ENCODE data around the gene GIGYF1. TPM values are rescaled to one million over a fixed set of nuclear protein-coding genes. Genes with fewer than 3 reads are reported as not detected.
A peak's percentile ranks its signal among the peaks of the same experiment; 100 is the strongest.
"Not testable (repeated sequence)": the region's sequence is repeated elsewhere in the genome, so short reads cannot be mapped to it uniquely, and the experiment has no call there.

GIGYF1 gene
- polyA plus RNA-seq, 1 experiment: 4.4 TPM

GRCh38 chr7:100673302-100673941 is 20.6 kb downstream of the GIGYF1 start, which contains the start of gene GNB2:
Gene GNB2, plus strand, starts transcription at chr7:100673740. Its CDS starts 2,526 bp downstream, at chr7:100676266.
- TF ChIP-seq CTCF (IDR thresholded peaks at IDR 0.05; ENCODE audit: low read depth, low read length): no peak
- Histone ChIP-seq H3K4me3 (ENCODE audit: low read depth, low read length) (peak within 1 kb of the TSS; percentile 90), H3K27me3 (ENCODE audit: control insufficient read depth, insufficient read depth, low read length) (peaks cover 8% of the 10 kb centered on the region), H3K9me3 (ENCODE audit: control insufficient read depth, insufficient read depth, low read length) (no peaks in the 10 kb centered on the region; the same call in 1 of the 2 replicates), H3K27ac (ENCODE audit: low read depth, low read length) (peak within 1 kb of the TSS; percentile 98)
- CTCF ChIA-PET: interaction anchor here (0.6 to 1.2 kb wide), 3 partner anchors 19 to 109 kb away, joined by 3 to 4 read pairs (median 3); no protein-coding TSS in a partner anchor
- DNase-seq (ENCODE audit: low read depth, low spot score): peak; percentile 99
- POLR2A ChIA-PET: interaction anchor here (0.5 to 1.3 kb wide), 12 partner anchors 39 to 491 kb away, joined by 3 to 13 read pairs (median 3); partner anchors contain the start of genes FBXO24, LRCH4, MOSPD3 and PCOLCE

GRCh38 chr7:100671353-100672327 is 22.4 kb downstream of the GIGYF1 start:
- ChIA-PET CTCF (interaction anchor here (0.7 kb wide), 1 partner anchor 22 kb away, joined by 6 read pairs; no protein-coding TSS in a partner anchor), POLR2A (no interaction called here)
- TF ChIP-seq CTCF (IDR thresholded peaks at IDR 0.05; ENCODE audit: low read depth, low read length): no peak
- Histone ChIP-seq H3K4me3 (ENCODE audit: low read depth, low read length) (no peak overlapping the region), H3K9me3 (ENCODE audit: control insufficient read depth, insufficient read depth, low read length) (no peaks in the 10 kb centered on the region; the same call in 1 of the 2 replicates), H3K27ac (ENCODE audit: low read depth, low read length) (no peak overlapping the region), H3K27me3 (ENCODE audit: control insufficient read depth, insufficient read depth, low read length) (peaks cover 8% of the 10 kb centered on the region)
- no peak for DNase-seq (ENCODE audit: low read depth, low spot score)

GRCh38 chr7:100670074-100670473 is 24.0 kb downstream of the GIGYF1 start:
- no peak for DNase-seq (ENCODE audit: low read depth, low spot score)
- peaks cover 17% of the 10 kb centered on the region for H3K27me3 ChIP-seq (ENCODE audit: control insufficient read depth, insufficient read depth, low read length)
- TF ChIP-seq CTCF (IDR thresholded peaks at IDR 0.05; ENCODE audit: low read depth, low read length): no peak
- no peak overlapping the region for H3K4me3 ChIP-seq (ENCODE audit: low read depth, low read length)
- no peak overlapping the region for H3K27ac ChIP-seq (ENCODE audit: low read depth, low read length)
- H3K9me3 ChIP-seq (ENCODE audit: control insufficient read depth, insufficient read depth, low read length): no peaks in the 10 kb centered on the region
- ChIA-PET CTCF (no interaction called here), POLR2A (no interaction called here)

GRCh38 chr7:100669106-100669505 is 24.9 kb downstream of the GIGYF1 start:
- H3K27ac ChIP-seq (ENCODE audit: low read depth, low read length); DNase-seq (ENCODE audit: low read depth, low spot score); POLR2A ChIA-PET; H3K4me3 ChIP-seq (ENCODE audit: low read depth, low read length); CTCF ChIA-PET; H3K9me3 ChIP-seq (ENCODE audit: control insufficient read depth, insufficient read depth, low read length): not testable (repeated sequence)
- peaks cover 19% of the 10 kb centered on the region for H3K27me3 ChIP-seq (ENCODE audit: control insufficient read depth, insufficient read depth, low read length)

- CTCF ChIA-PET: no interaction called here
- Histone ChIP-seq H3K27ac (ENCODE audit: low read depth, low read length) (no peak overlapping the region), H3K4me3 (ENCODE audit: low read depth, low read length) (no peak overlapping the region), H3K9me3 (ENCODE audit: control insufficient read depth, insufficient read depth, low read length) (no peaks in the 10 kb centered on the region), H3K27me3 (ENCODE audit: control insufficient read depth, insufficient read depth, low read length) (peaks cover 19% of the 10 kb centered on the region)
- no peak for TF ChIP-seq CTCF (IDR thresholded peaks at IDR 0.05; ENCODE audit: low read depth, low read length)
- POLR2A ChIA-PET: no interaction called here
- DNase-seq (ENCODE audit: low read depth, low spot score): no peak
Observed at GRCh38 chr7:100668069-100668449, 26.0 kb downstream of the GIGYF1 start.

All from AG04450 (cell line).